Measurements from ENCODE around the gene CGNL1. TPM values are rescaled to one million over a fixed set of nuclear protein-coding genes. Genes with fewer than 3 reads are reported as not detected.

The CGNL1 gene
- polyA plus RNA-seq, 1 of the 3 experiments (the other 2 are of a cell fraction) = 0.23 TPM

DNA sequence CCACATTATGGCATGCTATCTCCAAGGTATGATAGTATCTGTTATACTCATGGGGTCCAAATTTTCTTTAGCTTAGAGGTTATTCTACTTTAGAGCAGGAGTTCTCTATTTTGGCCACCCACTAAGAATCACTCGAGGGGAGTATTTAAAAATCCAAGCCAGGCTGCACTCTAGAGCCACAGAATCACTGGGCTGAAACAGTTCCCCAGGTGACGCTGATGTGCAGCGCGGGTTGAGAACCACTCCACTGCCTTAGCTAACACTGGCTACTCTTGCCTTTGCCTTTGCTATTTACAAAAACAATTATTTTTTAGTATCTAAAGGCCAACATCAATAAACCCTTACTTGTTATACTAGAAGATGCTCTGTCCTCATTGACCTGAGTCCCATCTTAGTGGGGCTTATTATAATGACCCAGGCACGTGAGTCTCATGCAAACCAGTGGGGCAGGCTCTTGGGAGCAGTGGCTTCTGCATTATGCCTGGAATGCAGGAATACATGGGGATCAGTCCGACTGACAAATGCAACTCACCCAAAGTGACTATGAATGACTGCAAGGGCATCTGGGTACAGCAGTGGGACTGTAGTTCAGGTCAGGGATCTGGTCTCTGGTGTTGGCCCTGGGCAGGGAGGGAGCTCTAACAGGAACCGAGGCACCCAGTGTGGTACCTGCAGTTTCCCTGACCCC, 21.7 kb upstream of the CGNL1 start:
- Histone ChIP-seq H3K9ac (no peak overlapping the region), H3K9me2 (no peaks in the 10 kb centered on the region), H3K9me3 (no peaks in the 10 kb centered on the region), H3K4me3 (ENCODE audit: low read depth in 2 of 2, low read length in 1 of 2) (no peak overlapping the region), H3K36me3 (replicated peaks in 1 of 2; ENCODE audit: control insufficient read depth in 1 of 2, insufficient read depth in 2 of 2, low read length in 1 of 2) (no peaks in the 10 kb centered on the region), H3K27me3 (ENCODE audit: insufficient read depth) (no peaks in the 10 kb centered on the region), H3K4me1 (ENCODE audit: control insufficient read depth in 1 of 2, insufficient read depth in 2 of 2, low read depth in 1 of 2, low read length in 1 of 2) (peaks cover 0 to 2% of the 10 kb centered on the region in 2 experiments; a peak in 2 of 4 replicates), H2AFZ (ENCODE audit: low read depth) (no peak overlapping the region), H3F3A (replicated peaks; ENCODE audit: insufficient read depth) (no peaks in the 10 kb centered on the region), H3K27ac (ENCODE audit: low read depth in 2 of 2, low read length in 1 of 2) (no peak overlapping the region), H3K79me2 (ENCODE audit: insufficient read depth) (no peaks in the 10 kb centered on the region), H3K4me2 (no peak overlapping the region), H4K20me1 (ENCODE audit: insufficient read depth) (no peaks in the 10 kb centered on the region)
- POLR2A ChIA-PET = no interaction called here
- 74% methylated on average over 5 of the region's 7 CpGs for WGBS (ENCODE audit: low lambda C conversion rate)
- no peak for TF ChIP-seq NFIC (IDR thresholded peaks at IDR 0.05; ENCODE audit: borderline replicate concordance)
- no peak for TF ChIP-seq TAF1 (IDR thresholded peaks at IDR 0.05; ENCODE audit: borderline replicate concordance, low read depth, low read length)
- no peak for TF ChIP-seq FOXJ3 (CRISPR knock-in tag; IDR thresholded peaks at IDR 0.05)
- TF ChIP-seq, protein P1, sequence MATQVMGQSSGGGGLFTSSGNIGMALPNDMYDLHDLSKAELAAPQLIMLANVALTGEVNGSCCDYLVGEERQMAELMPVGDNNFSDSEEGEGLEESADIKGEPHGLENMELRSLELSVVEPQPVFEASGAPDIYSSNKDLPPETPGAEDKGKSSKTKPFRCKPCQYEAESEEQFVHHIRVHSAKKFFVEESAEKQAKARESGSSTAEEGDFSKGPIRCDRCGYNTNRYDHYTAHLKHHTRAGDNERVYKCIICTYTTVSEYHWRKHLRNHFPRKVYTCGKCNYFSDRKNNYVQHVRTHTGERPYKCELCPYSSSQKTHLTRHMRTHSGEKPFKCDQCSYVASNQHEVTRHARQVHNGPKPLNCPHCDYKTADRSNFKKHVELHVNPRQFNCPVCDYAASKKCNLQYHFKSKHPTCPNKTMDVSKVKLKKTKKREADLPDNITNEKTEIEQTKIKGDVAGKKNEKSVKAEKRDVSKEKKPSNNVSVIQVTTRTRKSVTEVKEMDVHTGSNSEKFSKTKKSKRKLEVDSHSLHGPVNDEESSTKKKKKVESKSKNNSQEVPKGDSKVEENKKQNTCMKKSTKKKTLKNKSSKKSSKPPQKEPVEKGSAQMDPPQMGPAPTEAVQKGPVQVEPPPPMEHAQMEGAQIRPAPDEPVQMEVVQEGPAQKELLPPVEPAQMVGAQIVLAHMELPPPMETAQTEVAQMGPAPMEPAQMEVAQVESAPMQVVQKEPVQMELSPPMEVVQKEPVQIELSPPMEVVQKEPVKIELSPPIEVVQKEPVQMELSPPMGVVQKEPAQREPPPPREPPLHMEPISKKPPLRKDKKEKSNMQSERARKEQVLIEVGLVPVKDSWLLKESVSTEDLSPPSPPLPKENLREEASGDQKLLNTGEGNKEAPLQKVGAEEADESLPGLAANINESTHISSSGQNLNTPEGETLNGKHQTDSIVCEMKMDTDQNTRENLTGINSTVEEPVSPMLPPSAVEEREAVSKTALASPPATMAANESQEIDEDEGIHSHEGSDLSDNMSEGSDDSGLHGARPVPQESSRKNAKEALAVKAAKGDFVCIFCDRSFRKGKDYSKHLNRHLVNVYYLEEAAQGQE (IDR thresholded peaks at IDR 0.05; ENCODE audit: low read depth, low read length) = no peak
- TF ChIP-seq YY1 (IDR thresholded peaks at IDR 0.05; ENCODE audit: low read depth) = no peak
- no peak for TF ChIP-seq RCOR1 (IDR thresholded peaks at IDR 0.05; ENCODE audit: low read length)
- no peak for TF ChIP-seq FOSL2 (IDR thresholded peaks at IDR 0.05; ENCODE audit: borderline replicate concordance, low read depth)
- TF ChIP-seq RFX5 (IDR thresholded peaks at IDR 0.05; ENCODE audit: low read length) = no peak
- TF ChIP-seq NRF1 (IDR thresholded peaks at IDR 0.05; ENCODE audit: low read depth, low read length) = no peak
- TF ChIP-seq JUND (IDR thresholded peaks at IDR 0.05) = no peak
- no peak for TF ChIP-seq CHD2 (IDR thresholded peaks at IDR 0.05; ENCODE audit: low read length, partially characterized antibody)
- TF ChIP-seq, protein P2, sequence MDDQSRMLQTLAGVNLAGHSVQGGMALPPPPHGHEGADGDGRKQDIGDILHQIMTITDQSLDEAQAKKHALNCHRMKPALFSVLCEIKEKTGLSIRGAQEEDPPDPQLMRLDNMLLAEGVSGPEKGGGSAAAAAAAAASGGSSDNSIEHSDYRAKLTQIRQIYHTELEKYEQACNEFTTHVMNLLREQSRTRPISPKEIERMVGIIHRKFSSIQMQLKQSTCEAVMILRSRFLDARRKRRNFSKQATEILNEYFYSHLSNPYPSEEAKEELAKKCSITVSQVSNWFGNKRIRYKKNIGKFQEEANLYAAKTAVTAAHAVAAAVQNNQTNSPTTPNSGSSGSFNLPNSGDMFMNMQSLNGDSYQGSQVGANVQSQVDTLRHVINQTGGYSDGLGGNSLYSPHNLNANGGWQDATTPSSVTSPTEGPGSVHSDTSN (IDR thresholded peaks at IDR 0.05) = no peak
- CTCF ChIA-PET = interaction anchor here (5.8 to 7.7 kb wide), 2 partner anchors 14 to 173 kb away, joined by 25 to 60 read pairs; no protein-coding TSS in a partner anchor
- no peak for DNase-seq

DNA sequence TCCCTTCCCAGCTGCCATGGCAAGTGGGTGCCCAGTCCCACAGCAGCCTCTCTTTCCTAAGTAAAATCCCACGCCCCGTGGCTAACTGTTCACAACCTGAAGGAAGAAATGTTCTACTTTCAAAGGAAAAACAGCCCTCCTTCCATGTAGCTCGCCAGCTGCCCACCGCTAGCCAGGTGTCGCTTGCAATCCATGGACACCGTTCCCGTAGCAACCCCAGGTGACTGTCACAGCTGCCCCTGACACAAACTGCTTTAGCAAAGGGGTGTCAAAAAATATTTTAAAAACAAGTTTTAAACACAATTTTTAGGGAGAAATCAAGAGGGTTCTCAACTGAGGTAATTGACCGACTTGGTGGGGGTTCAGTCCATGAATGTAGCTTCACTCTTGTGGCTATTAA, 21.0 kb upstream of the CGNL1 start:
- CTCF ChIA-PET = interaction anchor here (1.1 to 7.7 kb wide), 3 partner anchors 15 to 175 kb away, joined by 3 to 60 read pairs (median 25); no protein-coding TSS in a partner anchor
- POLR2A ChIA-PET = no interaction called here
- no peak overlapping the region for H2AFZ ChIP-seq (ENCODE audit: low read depth)
- no peak overlapping the region for H3K4me2 ChIP-seq
- peaks cover 0 to 2% of the 10 kb centered on the region in 2 experiments; a peak in 2 of 4 replicates for H3K4me1 ChIP-seq (ENCODE audit: control insufficient read depth in 1 of 2, insufficient read depth in 2 of 2, low read depth in 1 of 2, low read length in 1 of 2)
- H3K9me3 ChIP-seq = no peaks in the 10 kb centered on the region
- 92% methylated on average over 8 of the region's 8 CpGs for WGBS (ENCODE audit: low lambda C conversion rate)
- no peaks in the 10 kb centered on the region for H3F3A ChIP-seq (replicated peaks; ENCODE audit: insufficient read depth)
- H3K36me3 ChIP-seq (replicated peaks in 1 of 2; ENCODE audit: control insufficient read depth in 1 of 2, insufficient read depth in 2 of 2, low read length in 1 of 2) = no peaks in the 10 kb centered on the region
- H3K4me3 ChIP-seq (ENCODE audit: low read depth in 2 of 2, low read length in 1 of 2) = no peak overlapping the region
- TF ChIP-seq RXRA (IDR thresholded peaks at IDR 0.05; ENCODE audit: borderline replicate concordance, low read depth) = no peak
- TF ChIP-seq EP300 (IDR thresholded peaks at IDR 0.05; ENCODE audit: borderline replicate concordance in 1 of 2, low read depth in 1 of 2, low read length in 1 of 2) = no peak
- no peak for TF ChIP-seq FOSL2 (IDR thresholded peaks at IDR 0.05; ENCODE audit: borderline replicate concordance, low read depth)
- no peaks in the 10 kb centered on the region for H3K9me2 ChIP-seq
- DNase-seq = no peak
- H3K27ac ChIP-seq (ENCODE audit: low read depth in 2 of 2, low read length in 1 of 2) = peak overlapping the region in 1 of 2 experiments; percentile 14; a peak in 1 of 4 replicates
- no peaks in the 10 kb centered on the region for H3K27me3 ChIP-seq (ENCODE audit: insufficient read depth)
- no peaks in the 10 kb centered on the region for H4K20me1 ChIP-seq (ENCODE audit: insufficient read depth)
- H3K79me2 ChIP-seq (ENCODE audit: insufficient read depth) = no peaks in the 10 kb centered on the region
- H3K9ac ChIP-seq = no peak overlapping the region
